Esophagus muscularis mucosa (tissue), 4 donors: ENCODE results near the gene NPAS3. TPM values are rescaled to one million over a fixed set of nuclear protein-coding genes. Genes with fewer than 3 reads are reported as not detected.
A peak's percentile ranks its signal among the peaks of the same experiment; 100 is the strongest.

ENCODE experiments used
- DNase-seq: peaks from one replicate; pipeline ENCODE4 v3.0.0-alpha.2; 2017; ENCODE audit errors: extremely low spot score
- H3K27ac ChIP-seq, 4 donors: fragments of 200-600 bp; sonication (generic); replicated peaks in 1 of 4; 1 replicate in 3 of 4; 2 replicates in 1 of 4; pipeline ENCODE4 v1.5.1; 2016 to 2019; ENCODE audit warnings: mild to moderate bottlenecking in 1 of 4
- H3K27me3 ChIP-seq, 4 donors: fragments of 200-600 bp; sonication (generic); one replicate each; pipeline versions ENCODE4 v1.5.1 to v1.6.0; 2016 to 2019
- H3K36me3 ChIP-seq, 4 donors: fragments of 200-600 bp; sonication (generic); one replicate each; pipeline ENCODE4 v1.5.1; 2016 to 2019
- H3K4me1 ChIP-seq, 4 donors: fragments of 200-600 bp; sonication (generic); one replicate each; pipeline ENCODE4 v1.5.1; 2016 to 2019
- H3K4me3 ChIP-seq, 4 donors: fragments of 200-600 bp; sonication (generic); 1 replicate in 2 of 4; 2 replicates in 2 of 4; pipeline ENCODE4 v1.5.1; 2016 to 2019; ENCODE audit warnings: mild to moderate bottlenecking in 4 of 4, moderate library complexity in 1 of 4
- H3K9me3 ChIP-seq, 4 donors: fragments of 200-600 bp; sonication (generic); 1 replicate in 3 of 4; 2 replicates in 1 of 4; pipeline ENCODE4 v1.5.1; 2016 to 2019
- EP300 ChIP-seq: sonication (generic); formaldehyde crosslinking; IDR thresholded peaks from one replicate; pipeline ENCODE4 v1.6.1; 2017; ENCODE audit warnings: antibody characterized with exemption
- POLR2A ChIP-seq: fragments of 450-650 bp; IDR thresholded peaks from one replicate; pipeline ENCODE4 v1.6.1; 2017; ENCODE audit warnings: antibody characterized with exemption, moderate library complexity, mild to moderate bottlenecking, low read depth
- POLR2AphosphoS5 ChIP-seq, 2 donors: sonication (generic); formaldehyde crosslinking; IDR thresholded peaks; one replicate each; pipeline ENCODE4 v1.6.1; 2017; ENCODE audit warnings: antibody characterized with exemption in 2 of 2
- WGBS: methylation state at CpG from one replicate; pipeline ENCODE4 v1.1.5; 2018; 5-methylcytosine and 5-hydroxymethylcytosine counted together
- intact Hi-C: fragments of 100-400 bp; cut with DNase I; formaldehyde crosslinking; loops from one replicate; pipeline ENCODE4 v1.15.1; 2023
- total RNA-seq, 4 donors: library from RNA; depleted of rRNA; stranded (reverse); fragments of >200 nt; gene quantifications; one replicate each; pipeline versions ENCODE4 v1.1.0 to v1.2.1, GENCODE V29; 2016
- TF ChIP-seq, protein P1 (sequence below), 3 experiments: fragments of 200-600 bp in 2 of 3; fragments of 450-650 bp in 1 of 3; sonication (generic) in 2 of 3; IDR thresholded peaks; one replicate each; pipeline ENCODE4 v1.5.1; 2017 to 2019; ENCODE audit warnings: antibody characterized with exemption in 3 of 3, mild to moderate bottlenecking in 2 of 3, moderate library complexity in 1 of 3

NPAS3 gene
- total RNA-seq, 4 donors from 2014 or later = 3.3 to 7.3 (median 5.8) TPM

GRCh38 chr14:32991691-32992090, 53.0 kb downstream of the NPAS3 start:
- peaks cover 0 to 2% (median under 1%) of the 10 kb centered on the region in 4 donors for H3K4me1 ChIP-seq
- H3K9me3 ChIP-seq = no peaks in the 10 kb centered on the region
- whole genome bisulfite sequencing = 87% methylated on average over 4 of the region's 4 CpGs
- H3K4me3 ChIP-seq = no peak overlapping the region
- intact Hi-C loops = loop anchor here (10.0 kb wide), 1 partner anchor 417 kb away; no protein-coding TSS in a partner anchor
- DNase-seq = no peak
- no peaks in the 10 kb centered on the region for H3K27me3 ChIP-seq
- no peaks in the 10 kb centered on the region for H3K36me3 ChIP-seq
- TF ChIP-seq POLR2A (no peak), POLR2AphosphoS5 (IDR thresholded peaks at IDR 0.05) (no peak), EP300 (no peak)
- TF ChIP-seq, protein P1, sequence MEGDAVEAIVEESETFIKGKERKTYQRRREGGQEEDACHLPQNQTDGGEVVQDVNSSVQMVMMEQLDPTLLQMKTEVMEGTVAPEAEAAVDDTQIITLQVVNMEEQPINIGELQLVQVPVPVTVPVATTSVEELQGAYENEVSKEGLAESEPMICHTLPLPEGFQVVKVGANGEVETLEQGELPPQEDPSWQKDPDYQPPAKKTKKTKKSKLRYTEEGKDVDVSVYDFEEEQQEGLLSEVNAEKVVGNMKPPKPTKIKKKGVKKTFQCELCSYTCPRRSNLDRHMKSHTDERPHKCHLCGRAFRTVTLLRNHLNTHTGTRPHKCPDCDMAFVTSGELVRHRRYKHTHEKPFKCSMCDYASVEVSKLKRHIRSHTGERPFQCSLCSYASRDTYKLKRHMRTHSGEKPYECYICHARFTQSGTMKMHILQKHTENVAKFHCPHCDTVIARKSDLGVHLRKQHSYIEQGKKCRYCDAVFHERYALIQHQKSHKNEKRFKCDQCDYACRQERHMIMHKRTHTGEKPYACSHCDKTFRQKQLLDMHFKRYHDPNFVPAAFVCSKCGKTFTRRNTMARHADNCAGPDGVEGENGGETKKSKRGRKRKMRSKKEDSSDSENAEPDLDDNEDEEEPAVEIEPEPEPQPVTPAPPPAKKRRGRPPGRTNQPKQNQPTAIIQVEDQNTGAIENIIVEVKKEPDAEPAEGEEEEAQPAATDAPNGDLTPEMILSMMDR (IDR thresholded peaks at IDR 0.05) = no peak
- H3K27ac ChIP-seq = no peak overlapping the region

DNA sequence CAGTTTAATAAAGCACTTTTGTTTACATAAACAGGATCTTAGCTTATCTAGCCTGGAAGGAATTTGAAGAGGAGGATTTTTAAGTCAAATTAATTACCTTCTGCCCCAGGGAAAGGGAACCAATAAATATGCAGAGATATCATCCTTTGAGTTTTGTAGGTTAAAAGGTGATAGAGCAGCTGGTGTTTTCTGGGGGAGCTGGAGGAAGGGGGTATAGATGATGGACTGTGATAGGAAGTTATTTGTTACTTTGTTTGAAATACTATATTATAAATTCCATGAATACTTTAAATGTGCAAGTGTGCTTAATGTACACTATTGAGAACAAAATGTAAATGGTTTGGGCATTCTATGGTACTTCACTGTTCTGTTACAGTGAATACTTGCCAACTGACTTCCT, 55.2 kb downstream of the NPAS3 start:
- intact Hi-C loops = loop anchor here (10.0 kb wide), 1 partner anchor 419 kb away; no protein-coding TSS in a partner anchor
- TF ChIP-seq, protein P1 (IDR thresholded peaks at IDR 0.05) = no peak

GRCh38 chr14:32996343-32996742, 57.7 kb downstream of the NPAS3 start:
- intact Hi-C loops = loop anchor here (10.0 kb wide), 1 partner anchor 422 kb away; no protein-coding TSS in a partner anchor
- 96% methylated on average over 3 of the region's 3 CpGs for WGBS
- no peak overlapping the region for H3K27ac ChIP-seq
- DNase-seq = no peak
- TF ChIP-seq, protein P1 (IDR thresholded peaks at IDR 0.05) = no peak
- TF ChIP-seq POLR2AphosphoS5 (IDR thresholded peaks at IDR 0.05) (no peak), EP300 (no peak), POLR2A (no peak)
- H3K36me3 ChIP-seq = no peaks in the 10 kb centered on the region
- peaks cover 0 to 4% (median 0%) of the 10 kb centered on the region in 4 donors for H3K4me1 ChIP-seq
- H3K9me3 ChIP-seq = no peaks in the 10 kb centered on the region
- H3K4me3 ChIP-seq = no peak overlapping the region
- H3K27me3 ChIP-seq = no peaks in the 10 kb centered on the region

More for the DNA sequence above, 55.2 kb downstream of the NPAS3 start:
- no peak for DNase-seq
- Histone ChIP-seq H3K27me3 (no peaks in the 10 kb centered on the region), H3K9me3 (no peaks in the 10 kb centered on the region), H3K27ac (no peak overlapping the region), H3K4me1 (peaks cover 0 to 4% (median 0%) of the 10 kb centered on the region in 4 donors), H3K4me3 (no peak overlapping the region), H3K36me3 (no peaks in the 10 kb centered on the region)

- DNase-seq = no peak
- no peaks in the 10 kb centered on the region for H3K9me3 ChIP-seq
- intact Hi-C loops = loop anchor here (10.0 kb wide), 1 partner anchor 424 kb away; no protein-coding TSS in a partner anchor
- no peak overlapping the region for H3K4me3 ChIP-seq
- no peak overlapping the region for H3K27ac ChIP-seq
- TF ChIP-seq POLR2AphosphoS5 (IDR thresholded peaks at IDR 0.05) = no peak
- TF ChIP-seq, protein P1 (IDR thresholded peaks at IDR 0.05) = peak; percentile 40 to 58 (median 40)
- TF ChIP-seq EP300 = no peak
- peaks cover 0 to 4% (median 0%) of the 10 kb centered on the region in 4 donors for H3K4me1 ChIP-seq
- no peaks in the 10 kb centered on the region for H3K27me3 ChIP-seq
- H3K36me3 ChIP-seq = no peaks in the 10 kb centered on the region
These were observed 59.8 kb downstream of the NPAS3 start for GRCh38 chr14:32998433-32998832.

GRCh38 chr14:33009673-33010072, 71.0 kb downstream of the NPAS3 start:
- H3K9me3 ChIP-seq = no peaks in the 10 kb centered on the region
- intact Hi-C loops = no loop called here
- no peaks in the 10 kb centered on the region for H3K4me1 ChIP-seq
- WGBS = 94% methylated on average over 3 of the region's 3 CpGs
- TF ChIP-seq POLR2AphosphoS5 (IDR thresholded peaks at IDR 0.05) (no peak), EP300 (no peak), POLR2A (no peak)
- TF ChIP-seq, protein P1 (IDR thresholded peaks at IDR 0.05) = no peak
- H3K36me3 ChIP-seq = no peaks in the 10 kb centered on the region
- DNase-seq = no peak
- H3K27ac ChIP-seq = no peak overlapping the region
- H3K4me3 ChIP-seq = no peak overlapping the region
- H3K27me3 ChIP-seq = no peaks in the 10 kb centered on the region
